HG03521 (cell line): ENCODE results near the gene GLIS2.
A peak's percentile ranks its signal among the peaks of the same experiment; 100 is the strongest.

Experiments
- ATAC-seq: cut with Tn5 transposase; IDR thresholded peaks from one replicate; pipeline ENCODE4 v1.9.1; 2021; ENCODE audit warnings: mild to moderate bottlenecking, moderate library complexity; ENCODE audit not compliant: unreplicated experiment

GLIS2 gene

DNA sequence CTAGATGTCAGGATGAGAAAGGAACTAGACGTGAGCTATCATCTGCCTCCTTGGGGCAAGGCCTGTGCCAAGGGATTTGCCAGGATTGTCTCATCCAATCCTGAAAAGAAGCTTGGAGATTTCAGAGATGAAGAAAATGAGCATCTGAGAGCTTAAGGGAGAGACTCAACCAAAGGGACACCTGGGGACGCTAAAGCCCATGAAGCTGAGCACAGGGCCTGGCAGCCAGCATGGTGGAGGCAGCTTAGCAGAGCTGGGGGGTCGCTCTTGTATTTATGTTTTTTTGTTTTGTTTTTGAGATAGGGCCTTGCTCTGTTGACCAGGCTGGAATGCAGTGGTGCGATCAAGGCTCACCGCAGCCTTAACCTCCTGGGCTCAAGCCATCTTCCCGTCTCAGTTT lies 18.4 kb upstream of the GLIS2 start:
- no peak for ATAC-seq

DNA sequence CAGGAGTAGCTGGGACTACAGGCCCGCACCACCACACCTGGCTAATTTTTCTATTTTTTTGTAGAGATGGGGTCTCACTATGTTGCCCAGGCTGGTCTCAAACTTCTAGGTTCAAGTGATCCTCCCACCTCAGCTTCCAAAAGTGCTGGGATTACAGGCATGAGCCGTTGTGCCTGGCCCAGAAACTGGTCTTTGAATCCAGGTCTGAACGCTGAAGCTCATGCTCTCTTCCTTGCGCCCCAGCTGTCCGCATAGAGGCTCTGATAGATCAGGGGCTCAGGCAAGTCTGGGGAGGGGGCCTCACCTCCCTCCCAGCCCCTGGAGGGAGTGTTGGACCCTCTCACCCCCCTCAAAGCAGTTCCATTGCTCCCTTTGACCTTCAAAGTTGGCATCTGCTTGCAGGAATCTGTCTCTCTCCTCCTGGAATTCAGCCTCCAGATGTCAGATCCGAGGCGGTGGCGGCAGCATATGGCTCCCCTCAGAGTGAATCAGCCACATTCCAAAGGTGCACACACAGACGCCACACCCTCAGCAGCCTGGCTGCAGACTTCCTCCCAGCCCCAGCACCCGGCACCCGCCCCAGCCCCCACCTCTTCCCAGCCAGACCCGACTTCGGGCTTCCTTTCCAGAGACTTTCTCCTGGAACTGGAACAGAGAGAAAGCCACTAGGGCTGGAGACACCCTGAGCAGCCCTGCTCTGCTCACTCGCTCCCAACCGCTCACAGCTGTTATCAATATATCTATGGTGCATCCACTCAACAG lies 16.9 kb upstream of the GLIS2 start:
- no peak for ATAC-seq

DNA sequence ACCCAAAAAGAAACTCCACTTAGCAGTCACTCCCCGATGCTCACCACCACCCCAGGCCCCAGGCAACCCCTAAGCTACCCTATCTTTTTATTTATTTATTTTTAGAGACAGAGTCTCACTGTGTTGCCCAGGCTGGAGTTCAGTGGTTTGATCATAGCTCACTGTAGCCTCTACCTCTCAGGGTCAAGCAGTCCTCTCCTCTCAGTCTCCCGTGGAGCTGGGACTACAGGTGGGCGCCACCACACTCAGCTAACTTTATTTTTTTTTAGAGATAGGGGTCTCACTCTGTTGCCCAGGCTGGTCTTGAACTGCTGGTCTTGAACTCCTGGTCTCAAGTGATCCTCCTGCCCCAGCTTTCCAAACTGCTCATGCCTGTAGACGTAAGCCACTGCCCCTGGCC lies 14.7 kb upstream of the GLIS2 start:
- ATAC-seq = no peak

DNA sequence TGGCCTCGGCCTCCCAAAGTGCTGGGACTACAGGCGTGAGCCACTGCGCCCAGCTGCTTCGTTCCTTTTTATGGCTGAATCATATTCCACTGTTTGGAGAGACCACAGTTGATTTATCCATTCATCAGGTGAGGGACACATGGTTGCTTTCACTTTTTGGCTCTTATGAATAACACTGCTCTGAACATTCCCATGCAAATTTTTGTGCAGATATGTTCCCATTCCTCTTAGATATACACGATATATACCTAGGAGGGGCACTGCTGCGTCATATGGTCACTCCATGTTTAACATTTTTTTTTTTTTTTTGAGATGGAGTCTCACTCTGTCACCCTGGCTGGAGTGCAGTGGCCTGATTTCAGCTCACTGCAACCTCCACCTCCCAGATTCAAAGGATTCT lies 13.9 kb upstream of the GLIS2 start:
- ATAC-seq = no peak

DNA sequence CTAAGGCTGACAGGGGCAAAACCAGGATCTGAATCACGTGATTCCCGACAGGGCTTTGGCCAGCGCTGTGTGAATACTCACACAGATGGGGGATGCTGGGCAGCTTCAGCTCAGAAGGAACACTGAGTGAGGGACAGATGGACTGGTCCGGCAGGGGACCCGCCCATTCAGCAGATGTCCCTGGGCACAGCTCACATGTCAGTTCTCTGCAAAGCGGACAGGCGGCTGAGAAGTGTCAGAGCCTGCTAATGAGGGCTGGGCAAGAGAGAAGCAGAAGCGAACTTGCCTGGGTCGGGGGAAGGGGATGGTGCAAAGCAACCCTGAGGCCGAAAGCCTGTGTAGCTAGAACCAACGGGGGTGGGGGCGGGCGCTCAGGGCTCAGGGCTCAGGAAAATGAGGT lies 11.9 kb upstream of the GLIS2 start:
- no peak for ATAC-seq

DNA sequence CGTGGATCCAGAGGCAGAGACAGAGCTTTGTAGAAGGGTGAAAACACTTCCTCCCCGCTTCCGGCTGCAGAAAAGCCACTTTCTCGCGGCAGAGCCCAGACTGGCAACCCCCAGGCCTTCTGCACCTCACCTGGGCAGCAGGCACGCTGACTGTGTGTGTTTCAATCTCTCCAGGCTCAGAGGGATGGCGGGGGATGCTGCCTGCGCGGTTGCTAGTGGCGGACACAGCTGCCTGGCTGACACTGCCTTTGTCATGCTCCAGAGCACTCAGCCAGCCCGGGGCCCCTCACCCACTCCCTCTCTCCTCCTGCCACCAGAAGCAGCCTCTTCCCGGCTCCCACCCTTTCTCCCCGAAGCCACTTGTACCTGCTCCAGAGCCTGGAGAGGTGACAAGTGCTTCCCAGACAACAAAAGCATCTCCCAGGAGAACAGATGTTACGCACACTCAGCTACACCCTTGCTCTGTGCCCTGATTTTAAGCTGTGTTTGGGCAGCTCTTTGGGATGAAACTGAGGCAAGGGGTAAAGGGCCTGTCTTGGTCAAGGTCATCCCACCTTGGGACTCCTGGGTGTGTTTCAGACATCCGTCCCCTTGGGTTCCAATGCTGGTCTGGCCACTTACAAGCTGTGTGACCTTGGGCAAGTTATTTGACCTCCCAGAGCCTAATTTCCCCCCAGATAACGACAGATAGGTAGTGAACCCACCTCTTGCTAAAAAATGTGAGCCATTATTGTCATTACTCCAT lies 9.2 kb upstream of the GLIS2 start:
- ATAC-seq = no peak

DNA sequence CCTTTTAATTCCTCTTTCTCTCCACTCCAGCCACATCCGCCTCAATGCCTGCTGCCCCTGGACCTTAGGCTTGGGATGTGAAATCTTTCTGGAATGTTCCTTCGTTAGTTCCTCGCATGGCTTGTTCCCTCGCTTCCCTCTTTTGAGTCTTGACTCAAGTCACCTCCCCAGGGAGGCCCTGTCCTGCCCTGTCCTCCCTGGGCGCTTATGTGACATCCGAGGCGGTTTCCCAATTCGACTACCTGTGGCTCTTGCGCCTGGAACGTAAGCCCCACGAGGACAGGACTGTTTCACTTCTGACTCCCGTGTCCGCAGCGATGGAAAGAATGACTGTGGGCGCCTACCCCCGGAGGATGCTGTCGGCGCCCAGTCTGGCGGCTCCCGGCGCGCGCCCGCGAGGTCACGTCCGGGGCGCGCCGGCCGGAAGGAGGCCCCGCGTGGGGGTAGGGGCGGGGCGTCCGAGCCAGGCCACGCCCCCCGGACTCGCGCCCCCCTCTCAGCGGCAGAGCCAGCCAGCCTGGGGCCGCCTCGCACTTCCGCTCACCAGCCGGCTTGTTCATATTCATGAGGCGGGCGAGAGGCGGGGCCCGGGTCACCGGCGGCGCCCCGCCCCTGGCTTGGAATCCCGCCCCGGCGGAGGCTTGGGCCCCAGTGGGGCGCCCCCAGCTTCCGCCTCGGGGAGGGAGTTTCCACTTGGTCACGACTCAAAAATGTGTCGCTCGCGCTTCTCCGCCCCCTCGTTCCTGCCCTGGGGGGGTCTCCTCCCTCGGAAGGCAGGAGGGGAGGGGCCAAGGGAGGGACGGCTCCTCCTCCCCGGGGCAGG lies 8.4 kb upstream of the GLIS2 start:
- ATAC-seq = peak; percentile 90

DNA sequence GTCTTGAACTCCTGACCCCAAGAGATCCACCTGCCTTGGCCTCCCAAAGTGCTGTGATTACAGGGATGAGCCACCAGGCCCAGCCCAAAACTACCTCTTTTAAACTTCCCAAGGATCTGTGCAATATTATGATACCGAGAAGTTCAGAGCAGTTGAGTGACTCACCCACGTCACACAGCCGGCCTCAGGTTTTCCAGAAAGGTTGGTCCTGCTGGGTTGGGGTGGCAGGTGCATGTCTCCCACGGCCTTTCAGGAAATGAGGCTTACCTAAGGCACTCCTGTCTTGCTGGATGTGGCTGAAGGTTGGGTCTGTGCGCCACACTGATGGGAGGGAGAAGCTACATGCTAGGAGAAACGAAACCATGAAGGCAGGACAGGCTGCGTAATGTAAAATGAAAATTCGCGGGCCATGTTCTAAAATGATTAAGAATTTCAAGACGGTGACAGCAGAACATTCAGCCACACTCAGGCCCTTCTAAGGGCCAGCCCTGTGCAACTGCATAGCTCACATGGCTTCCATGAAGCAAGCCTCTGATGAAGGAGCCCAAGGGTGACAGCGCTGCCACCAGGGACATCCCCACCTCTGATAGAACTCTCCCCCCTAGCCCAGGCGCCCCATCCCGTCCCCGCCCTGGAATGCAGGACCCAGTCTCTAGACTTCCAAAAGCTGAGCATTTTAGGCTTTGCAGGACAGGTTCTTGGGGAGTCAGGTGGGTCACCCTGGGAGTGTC lies 6.6 kb upstream of the GLIS2 start:
- no peak for ATAC-seq

DNA sequence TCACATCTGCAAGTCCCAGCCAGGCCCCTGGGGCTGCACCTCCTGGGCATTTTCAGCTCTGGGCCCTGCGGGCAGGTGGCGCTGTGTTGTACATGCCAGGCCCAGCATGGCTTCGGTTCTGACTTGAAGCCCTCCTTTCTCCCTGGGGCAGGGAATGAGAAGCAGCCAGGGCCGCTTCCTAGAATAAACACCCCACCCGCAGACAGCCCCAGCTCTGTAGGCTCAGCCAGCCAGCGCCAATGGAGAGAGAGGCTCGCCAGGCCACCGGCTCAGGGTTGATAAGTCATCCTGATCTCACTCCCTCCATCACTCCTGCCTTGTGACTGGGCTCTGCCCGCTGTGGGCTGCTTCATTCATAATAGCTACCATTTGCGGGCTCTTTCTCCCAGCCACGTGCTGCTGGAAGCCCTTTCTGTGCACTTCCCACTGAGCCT lies 6.0 kb upstream of the GLIS2 start:
- ATAC-seq = no peak

DNA sequence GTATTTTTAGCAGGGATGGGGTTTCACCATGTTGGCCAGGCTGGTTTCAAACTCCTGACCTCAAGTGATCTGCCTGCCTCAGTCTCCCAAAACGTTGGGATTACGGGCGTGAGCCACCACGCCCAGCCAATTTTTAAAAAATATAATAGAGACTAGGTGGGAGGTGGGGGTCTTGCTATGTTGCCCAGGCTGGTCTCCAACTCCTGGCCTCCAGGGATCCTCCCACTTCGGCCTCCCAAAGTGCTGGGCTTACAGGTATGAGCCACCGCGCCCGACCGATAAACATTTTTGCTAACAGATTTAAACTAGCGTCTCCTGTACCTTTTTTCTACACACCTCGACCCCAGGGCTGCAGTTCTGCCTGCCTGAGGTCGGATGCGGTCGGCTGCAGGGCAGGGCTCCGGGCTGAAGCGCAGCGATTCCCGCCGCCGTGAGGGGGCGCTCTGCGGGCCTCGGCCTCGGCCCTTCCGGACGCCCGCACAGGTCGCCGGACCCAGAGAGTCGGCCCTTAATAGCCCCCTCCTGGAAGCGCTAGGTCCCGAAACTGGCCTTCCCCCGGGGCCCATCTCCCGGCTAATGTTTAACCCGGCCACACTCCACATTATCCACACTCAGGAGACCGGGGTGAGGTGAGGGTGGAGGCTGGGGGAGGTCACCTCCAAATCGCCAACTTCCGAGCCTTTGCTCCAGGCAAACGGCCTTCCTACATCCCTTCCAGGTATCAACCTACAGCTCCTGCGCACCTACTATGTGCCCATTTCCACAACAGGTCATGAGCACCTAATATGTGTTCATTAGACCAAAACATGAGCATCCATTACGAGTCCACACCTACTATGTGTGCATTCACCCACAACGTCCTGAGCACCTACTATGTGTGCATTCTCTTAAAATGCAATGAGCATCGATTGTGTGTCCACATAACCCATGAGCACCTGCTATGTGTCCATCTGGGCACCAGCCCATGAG lies 2.0 kb upstream of the GLIS2 start:
- ATAC-seq = no peak

DNA sequence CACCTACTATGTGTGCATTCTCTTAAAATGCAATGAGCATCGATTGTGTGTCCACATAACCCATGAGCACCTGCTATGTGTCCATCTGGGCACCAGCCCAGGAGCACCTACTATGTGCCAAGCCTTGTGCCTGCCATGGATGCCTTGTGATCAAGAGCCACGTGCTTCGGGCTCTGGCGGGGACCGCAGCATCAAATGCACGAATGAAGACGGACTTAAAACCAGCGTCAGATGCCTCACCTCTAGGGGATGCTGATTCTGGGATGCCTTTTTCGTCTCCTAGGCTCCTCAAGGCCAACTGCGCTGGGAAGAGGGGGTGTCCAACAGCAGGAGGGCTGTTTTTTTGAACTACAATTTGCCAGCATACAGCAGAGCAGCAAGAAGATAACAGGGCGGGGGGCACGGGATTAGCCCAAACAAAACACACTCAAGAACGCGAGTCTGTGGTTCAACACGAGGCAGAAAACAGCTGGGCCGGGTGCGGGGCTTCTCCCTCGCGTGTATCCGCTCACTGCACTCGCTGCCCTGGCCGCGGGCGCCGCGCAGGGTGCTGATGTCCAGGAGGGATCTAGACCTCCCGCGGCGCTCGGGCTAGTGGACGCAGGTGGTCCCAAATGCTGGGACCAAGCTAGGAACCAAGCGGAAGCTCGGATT lies 1.2 kb upstream of the GLIS2 start:
- no peak for ATAC-seq

DNA sequence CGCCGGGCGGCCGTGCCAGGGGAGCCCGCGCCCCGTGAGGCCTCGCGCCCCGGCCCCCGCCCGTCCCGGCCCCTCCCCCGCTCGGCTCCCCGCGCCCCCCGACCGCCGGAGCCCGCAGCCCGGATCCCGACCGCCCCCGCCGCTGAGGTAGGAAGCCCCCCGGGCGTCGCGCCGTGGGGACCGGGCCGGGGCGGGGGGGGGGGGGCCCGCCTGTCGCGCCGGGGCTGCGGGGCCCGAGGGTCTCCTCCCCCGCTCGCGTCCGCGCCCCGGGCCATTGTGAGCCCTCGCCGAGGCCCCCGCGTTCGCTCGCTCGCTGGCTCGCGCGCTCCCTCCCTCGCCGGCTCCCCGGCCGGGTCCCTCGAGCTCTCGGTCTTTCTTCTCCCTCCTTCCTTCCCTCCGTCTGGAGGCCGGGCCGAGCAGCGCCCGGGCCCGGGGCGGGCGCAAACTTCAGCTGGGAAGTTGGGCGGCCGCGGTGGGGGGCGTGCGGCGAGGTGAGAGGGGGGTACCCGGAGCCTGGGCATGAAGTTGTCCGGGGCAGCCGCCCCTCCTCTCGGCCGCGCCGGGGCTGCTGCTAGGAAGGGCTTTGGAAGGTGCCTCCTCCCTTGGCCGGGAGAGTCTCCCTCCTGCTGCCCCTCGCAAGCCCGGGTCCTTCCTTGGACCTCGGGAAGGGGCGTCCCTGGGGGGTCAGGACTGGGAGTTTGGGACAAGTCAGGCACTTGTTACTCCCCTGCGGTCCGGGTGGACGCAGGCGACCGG lies 419 bp downstream of the GLIS2 start:
- no peak for ATAC-seq

DNA sequence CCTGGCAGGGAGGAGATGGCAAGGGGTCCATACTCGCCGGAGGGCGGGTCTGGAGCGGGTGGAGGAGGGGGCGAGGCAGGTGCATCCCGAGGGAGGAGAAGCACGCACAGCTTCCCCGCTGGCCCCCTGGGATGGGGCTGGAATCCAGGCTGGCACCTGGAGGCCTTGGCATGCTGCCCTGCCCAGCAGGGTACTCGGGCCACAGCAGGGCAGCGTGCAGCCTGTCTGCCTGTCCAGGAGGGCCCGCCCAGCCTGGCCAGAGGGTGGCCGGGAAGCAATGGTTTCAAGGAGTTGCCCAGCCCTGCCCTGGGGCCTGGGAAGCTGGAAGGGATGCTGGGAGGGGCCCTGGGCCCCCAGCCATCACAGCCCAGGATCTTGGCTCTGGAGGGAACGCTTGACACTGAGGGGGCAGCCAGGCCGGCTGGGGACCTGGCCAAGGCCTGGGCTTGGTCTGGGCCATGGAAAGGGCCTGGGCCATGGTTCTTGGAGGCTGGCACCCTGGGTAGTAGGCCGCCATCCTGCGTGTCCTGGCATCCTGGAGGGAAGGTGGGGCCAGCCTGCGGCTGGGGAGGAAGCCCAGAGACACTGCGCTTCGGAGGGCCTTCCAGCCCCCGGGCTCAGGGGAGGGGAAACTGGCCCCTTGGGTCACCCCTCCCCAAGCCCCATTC lies 1.1 kb downstream of the GLIS2 start:
- ATAC-seq = no peak

DNA sequence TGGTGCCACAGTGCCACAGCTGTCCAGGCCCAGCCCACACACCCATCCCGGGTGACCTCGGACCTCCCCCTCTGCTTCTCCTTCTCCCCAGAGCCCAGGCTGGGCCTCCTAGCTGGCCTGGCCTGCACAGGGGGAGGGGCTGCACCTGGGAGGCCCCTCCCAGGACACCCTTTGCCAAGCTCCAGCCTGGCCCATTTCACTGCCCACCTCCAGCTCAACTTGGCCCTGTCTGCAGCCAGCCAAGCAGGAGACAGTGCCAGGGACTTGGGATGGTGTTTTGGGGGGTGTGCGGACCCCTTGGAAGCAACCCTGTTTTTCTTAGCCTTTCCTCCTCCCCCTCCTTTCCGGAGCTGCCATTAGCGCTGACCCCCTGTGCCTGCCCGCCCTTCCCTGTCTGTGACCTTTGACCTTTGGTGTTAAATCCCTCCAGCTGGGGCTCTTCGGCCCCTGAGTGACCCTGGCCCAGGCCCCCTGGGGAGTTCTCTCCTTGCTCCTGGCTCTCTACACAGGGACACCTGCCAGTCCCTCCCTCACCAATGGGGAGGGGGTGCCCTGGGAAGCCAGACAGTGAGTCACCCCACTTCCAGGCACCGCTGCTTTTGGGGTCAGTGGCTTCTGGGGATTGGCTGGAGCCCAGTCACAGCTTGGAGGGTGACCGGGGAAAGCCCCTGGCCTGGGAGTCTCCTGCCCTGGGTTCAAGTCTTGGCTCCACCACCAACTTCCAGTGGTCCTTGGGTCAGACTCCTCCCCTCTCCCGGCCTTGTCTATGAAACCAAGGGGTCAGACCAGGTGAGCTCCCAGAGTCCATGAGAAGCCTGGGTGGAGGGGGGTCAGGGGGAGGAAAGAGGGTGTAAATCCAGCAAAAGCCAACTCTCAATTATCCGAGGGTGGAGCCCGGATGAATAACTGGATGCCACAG lies 1.9 kb downstream of the GLIS2 start:
- no peak for ATAC-seq

DNA sequence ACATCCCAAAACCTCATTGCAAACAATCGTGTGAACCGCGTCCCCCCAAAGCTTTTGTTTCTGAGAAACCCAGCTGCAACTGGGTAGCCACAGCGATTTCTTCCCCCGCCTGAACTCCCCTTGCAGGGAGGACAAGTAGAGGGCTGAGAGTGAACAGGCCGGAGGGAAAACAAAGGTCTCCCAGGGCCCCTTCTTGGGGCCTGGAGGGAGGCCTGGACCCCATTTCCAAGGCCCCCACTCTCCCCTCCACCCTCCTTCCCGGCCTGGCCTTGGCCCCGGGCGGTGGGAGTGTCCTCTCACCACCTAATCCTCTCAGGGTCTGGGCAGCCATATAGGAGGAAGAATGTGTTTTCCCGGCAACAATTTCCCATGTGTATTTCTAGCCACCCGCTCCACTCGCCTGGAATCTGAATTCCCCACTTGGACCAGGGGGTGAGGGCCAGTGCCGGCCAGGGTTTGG lies 2.6 kb downstream of the GLIS2 start:
- no peak for ATAC-seq

DNA sequence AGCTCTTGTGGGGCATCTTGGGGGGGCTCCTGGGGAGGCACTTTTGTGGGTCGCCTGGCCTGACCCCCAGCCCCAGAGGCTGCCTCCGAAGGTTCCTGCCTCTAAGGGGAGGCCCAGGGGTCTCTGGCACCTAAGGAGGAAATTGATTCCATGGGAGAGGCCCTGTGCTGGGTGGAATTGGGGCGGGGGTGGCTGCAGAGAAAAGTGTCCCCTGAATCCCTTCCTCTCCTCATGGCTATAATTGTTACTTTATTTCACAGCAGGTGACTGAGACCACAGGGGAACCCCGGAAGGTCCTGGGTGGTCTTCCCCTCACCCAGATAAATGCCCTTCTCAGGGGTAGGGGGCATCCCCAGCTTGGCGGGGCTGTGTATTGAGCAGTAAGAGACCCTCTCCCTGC lies 3.1 kb downstream of the GLIS2 start:
- no peak for ATAC-seq
